ENCODE measurements around the gene DTNBP1.

The DTNBP1 gene

DNA sequence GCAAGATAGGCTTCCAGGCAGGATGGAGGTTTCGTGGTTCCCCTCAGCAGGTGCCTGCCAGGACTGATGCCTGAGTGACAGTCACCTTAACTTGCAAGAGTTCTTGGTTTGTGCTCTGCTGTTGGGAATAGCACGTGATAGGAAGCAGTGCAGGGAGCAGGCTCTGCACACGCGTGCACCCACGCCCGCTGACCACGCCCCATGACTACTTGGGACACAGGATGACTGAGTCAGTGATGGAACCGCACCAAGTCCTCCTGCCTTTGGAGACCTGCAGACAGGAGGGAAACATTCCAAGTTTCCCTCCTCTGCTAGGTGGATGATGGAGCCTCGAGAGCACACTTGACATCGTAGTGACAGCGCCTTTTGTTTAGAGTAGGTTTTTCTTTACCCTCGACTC lies 164.2 kb downstream of the DTNBP1 start:
- DNase-seq, result no peak

DNA sequence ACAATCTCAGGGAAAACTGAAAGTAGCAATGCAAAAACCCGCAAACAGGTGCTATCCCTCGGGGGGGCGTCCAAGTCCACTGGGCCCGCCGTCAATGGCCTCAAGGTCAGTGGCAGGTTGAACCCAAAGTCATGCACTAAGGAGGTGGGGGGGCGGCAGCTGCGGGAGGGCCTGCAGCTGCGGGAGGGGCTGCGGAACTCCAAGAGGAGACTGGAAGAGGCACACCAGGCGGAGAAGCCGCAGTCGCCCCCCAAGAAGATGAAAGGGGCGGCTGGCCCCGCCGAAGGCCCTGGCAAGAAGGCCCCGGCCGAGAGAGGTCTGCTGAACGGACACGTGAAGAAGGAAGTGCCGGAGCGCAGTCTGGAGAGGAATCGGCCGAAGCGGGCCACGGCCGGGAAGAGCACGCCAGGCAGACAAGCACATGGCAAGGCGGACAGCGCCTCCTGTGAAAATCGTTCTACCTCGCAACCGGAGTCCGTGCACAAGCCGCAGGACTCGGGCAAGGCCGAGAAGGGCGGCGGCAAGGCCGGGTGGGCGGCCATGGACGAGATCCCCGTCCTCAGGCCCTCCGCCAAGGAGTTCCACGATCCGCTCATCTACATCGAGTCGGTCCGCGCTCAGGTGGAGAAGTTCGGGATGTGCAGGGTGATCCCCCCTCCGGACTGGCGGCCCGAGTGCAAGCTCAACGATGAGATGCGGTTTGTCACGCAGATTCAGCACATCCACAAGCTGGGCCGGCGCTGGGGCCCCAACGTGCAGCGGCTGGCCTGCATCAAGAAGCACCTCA lies 166.3 kb downstream of the DTNBP1 start:
- DNase-seq, result peak; percentile 34

DNA sequence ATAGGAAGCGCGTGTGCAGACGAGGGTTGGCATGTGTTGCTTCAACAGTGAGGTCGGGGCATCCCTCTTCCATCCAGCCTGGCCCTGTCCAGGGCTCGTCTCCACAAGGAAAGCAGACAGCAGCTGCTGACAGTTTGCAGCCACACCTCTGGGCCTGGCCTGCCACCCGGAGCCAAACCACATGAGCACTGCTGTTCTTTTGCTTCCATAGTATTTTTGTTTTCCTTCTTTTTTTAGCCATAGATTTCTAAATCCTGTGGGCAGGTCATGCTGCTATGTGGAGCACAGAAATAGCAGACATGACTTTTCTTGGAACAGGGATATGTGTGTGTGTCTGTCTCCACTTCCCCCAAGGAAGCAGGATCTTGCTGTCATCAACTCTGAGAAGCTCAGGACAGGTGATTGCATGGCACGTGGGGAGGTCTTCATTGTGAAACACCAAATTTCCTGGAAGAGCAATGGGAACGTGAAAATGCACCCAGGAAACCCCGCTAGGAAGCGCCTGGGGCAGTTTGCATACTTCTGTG lies 167.4 kb downstream of the DTNBP1 start:
- peak; percentile 26 for DNase-seq

DNA sequence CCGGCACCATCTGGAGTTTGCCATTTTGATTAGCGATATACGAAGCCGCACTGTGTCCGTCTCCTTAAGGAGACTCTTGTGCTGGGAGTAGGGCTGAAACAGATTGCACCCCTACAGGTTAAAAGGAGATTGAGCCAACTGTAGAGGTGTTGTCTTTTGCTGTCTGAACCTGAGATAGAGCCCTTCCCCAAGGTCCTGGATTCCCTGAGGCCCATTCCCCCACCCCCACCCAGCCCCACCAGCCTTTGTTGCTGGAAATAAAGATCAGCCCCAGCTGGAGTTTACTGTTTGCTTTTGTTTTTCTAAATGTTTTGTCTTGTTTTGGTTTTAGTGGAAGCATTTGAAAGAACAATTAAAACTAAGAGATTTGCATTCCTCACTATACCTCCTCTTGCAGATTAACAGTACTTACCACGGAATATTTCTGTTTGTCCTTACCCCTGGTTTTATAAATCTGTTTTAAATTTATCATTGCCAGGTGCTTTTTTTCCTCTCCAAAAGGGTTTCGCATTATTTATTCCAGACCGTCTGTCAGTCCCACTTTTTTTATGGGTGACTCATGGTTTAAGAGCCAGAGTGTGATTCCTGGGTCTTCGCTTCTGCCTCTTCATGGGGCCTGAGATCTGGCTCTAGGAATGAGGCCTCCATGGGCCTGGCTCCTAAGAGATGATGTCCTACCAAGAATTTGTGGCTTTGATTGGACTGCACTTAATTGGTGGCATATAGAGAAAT lies 169.2 kb downstream of the DTNBP1 start:
- DNase-seq, result no peak

DNA sequence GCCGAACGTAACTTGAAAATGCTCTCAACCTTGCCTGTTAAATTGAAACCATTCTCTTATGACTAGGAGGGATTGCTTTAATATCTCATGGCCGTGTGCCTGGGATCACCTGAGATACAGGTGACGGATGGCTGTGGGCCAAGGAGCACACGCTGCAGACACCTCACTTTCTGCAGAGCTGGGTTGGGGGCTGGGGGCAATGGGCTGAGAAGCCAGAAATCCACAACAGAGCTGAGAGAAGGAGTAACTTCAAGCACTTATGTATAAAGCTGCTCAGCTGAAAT lies 170.9 kb downstream of the DTNBP1 start:
- no peak for DNase-seq

DNA sequence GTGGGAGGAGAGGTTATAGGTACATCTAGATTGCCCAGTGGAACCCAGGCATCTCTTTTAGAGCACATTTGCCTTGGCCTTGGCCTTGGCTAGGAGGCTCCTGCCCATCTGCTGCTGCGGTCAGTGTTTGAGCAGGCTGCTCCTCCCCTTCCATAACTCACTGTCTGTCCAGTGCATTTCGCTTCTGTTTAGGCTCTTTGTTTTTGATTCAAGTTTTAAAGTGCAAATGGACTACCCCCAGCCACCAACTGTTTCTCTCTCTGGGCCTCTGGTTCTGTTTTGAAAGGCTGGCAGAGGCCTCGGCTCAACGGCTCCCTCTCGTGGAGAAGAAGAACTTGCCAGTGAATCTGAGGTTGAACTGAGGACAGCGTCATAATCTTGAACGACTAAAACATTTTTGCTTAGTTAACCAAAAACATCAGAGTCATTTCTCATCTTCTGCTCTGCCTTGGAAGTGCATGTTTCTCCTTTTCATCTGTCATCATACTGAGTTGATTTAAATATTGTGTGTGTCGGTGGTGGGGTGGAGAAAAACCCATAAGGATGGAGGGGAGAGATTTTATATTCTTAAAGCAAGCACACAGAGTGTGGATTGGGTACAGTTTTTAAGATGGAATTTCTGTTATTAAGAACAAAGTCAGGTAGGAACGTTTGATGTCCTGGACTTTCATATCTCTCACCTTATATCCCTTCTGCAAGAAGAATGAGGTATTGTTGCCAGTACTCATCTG lies 171.4 kb downstream of the DTNBP1 start:
- peak; percentile 77 for DNase-seq

DNA sequence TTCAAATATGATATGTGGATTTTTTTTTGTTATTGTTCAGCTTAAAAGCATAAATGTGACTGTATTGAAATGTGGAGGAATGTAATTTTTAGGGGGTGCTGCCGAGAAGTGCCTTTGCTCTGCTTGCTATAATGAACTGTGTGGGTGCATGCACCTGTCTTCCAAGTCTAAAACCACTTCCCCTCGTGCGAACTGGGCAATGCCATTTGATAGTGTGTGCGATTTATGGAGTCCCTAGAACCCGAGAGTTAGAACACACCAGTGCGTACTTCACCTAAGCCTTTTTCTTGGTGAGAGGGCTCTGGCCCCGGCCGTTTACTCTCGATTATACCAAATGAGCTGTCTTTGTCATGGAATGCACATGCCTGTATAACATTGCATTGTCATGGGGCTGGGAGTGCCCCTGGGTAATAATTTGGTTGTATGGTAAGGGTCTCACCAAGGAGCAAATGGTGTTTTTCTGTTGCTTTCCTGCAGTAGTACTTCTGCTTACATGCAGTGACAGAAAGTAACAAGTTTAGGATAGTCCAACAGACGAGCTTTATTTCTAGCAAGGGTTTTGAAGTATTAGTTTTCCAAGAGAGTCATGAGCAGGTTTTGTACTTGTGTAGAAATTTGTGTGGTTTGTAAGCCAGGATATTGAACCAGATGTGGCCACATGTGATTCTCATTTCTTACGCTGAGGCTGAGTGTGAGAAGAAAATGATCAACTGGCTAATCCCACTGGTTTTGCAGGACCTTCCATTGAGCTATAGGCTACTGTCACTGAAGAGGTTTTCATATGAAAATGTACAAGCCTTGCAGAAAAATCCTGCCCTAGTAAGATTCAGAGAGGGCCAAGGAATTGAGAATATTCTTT lies 172.4 kb downstream of the DTNBP1 start:
- DNase-seq, result no peak

DNA sequence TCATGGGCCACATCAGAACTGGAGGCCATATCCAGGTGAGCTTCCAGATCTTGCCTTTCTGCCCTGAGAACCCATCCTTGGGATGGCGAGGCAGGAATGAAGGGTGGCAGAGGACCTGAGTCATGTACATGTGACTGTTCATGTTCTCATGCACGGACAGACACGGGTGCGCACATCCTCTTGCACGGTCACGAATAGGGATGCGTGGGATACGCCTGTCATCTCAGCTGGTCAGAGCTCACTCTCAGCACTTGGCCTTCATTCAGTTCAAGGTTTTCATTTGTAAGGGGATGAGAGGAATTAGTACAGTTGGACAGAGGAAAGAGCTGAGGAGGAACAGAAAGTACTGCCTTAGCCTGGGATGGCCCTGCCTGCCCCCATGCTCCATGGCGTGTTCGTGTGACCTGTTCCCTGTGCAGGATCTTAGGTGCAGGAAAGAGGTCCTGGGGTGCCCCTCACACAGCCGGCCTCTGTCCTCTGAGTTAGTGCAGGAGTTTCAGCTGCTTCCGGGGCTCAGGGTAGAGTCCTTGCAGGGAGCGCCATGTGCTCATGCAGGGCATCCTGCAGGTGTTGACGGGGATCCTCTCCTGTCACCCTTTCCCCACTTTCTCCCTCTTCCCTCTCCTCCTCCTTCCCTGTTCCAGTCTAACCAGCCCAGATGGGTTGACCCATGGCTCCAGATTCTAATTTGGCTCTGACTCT lies 173.4 kb downstream of the DTNBP1 start:
- DNase-seq, result no peak

DNA sequence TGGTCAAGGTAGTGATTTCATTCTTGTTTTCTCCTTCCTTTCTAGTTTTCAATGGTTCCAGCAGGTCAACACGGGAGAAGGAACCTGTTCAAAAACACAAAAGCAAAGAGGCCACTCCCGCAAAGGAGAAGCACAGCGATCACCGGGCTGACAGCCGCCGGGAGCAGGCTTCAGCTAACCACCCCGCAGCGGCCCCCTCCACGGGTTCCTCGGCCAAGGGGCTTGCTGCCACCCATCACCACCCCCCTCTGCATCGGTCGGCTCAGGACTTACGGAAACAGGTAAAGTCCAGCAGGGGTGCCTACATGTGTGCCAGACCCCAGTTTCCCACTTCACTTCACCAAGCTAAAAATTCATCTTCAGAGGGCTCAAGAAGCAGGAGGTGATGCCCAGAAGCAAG lies 175.6 kb downstream of the DTNBP1 start:
- DNase-seq, result no peak

DNA sequence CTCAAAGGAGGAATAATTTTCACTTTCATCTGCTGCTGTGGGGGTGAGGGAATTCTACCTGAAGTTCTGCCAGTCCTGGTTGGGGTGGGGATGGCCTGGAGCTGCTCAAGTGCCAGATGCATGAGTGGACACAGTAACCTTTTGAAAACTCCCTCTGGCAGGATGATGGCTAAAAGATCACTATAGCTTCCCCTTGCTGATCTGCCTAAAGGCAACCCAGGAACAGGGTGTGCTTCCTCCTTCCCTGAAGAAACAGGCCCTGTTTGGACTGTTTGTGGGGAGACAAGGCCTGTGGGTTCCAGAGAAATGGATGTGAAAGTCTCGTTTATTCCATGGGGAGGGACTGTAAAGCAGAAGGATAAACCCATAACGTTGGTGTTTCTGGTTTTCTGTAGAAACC lies 176.9 kb downstream of the DTNBP1 start:
- DNase-seq, result no peak

DNA sequence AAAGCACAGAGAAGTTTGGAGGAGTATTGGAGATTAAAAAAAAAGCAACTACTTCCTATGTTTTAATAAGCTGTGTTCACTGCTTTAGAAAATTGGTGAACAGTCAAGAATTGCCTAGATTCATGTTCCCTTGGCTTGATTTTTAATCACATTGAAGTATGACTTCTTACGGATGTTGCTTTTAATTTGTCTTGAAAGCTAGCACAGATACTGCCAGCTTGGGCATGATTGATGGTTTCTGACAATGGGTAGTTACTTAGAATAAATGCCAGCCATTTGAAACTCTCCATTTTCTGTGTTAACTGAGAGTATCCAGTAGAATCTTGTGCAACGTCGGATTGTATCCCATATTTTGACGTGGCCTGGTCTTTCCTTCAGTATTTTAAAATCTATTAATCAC lies 178.0 kb downstream of the DTNBP1 start:
- no peak for DNase-seq

DNA sequence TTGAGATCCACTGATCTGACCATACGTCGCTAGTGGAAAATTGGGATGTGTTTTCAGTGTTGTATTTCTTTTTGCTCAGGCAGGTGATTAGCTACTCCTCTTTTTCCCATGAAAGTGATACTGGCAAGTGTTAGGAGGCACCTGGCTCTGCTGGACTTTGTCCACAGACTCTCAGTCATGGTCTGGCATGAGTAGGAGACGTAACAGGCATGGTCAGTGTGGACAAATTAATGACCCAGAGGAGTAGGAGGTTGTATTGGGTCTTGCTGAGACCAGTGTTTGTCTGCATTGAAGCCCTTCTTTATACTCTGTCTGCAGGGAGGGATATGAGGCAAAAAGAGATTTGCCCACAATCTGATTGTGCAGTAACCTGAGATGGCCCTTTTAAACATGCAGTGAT lies 178.7 kb downstream of the DTNBP1 start:
- DNase-seq, result no peak

DNA sequence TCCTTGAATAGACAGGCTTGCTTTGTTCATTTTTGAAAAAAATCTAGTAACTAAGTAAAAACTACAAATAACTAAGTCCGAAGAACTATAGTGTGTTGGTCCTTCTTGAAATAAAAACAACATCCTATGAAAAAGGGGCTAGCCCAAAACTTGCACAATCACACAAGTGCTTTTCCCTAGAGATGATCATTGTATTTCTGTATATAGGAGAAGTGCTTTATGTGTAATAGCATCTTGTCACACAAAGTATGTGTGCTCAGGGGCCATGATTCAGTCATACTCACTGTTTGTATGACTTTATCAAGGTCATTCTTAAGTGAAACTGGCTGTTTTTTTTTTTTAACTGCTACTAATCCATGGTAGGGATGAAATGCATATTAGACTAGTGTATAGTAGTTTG lies 179.8 kb downstream of the DTNBP1 start:
- DNase-seq, result no peak

DNA sequence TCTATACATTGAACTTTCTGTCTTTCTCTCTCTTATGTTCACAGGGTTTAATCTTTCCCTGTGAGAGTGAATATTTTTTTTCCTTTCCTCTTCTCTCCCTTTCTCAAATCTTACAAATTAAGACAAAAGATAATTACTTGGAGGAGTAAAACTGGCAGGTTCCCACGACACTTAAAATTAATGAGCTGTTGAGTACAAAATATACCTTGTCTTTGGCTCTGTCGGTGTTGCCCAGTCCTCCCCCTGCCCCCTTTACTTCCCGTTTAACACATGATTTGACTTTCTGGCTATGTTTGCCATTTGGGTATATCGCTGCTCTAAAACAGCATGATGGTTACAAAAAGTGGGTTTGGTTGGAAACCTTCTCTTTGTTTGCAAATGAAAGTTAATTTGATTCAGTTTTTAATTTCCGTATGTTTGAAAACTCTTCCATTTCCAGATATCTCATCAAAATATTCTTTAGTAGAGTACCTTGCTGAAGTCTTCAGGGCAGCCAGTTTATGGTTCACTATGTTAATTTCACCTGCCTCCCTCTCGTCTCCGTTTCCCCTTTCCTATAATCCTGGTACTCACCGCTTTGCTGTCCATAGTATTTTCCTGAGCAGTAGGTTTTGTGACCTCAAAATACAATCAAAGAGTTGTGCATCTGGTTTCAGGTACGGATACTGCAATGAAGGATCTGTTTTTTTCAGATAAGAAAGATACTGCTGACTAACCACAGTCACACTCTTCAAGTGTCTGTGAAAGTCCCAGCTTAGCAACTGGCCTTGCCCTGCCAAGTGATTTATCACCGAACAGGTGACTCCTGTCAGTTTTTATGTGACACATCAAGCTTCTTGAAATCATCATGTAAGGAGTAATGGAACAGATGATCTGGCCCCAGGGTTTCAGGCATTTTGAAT lies 181.2 kb downstream of the DTNBP1 start:
- DNase-seq, result no peak

DNA sequence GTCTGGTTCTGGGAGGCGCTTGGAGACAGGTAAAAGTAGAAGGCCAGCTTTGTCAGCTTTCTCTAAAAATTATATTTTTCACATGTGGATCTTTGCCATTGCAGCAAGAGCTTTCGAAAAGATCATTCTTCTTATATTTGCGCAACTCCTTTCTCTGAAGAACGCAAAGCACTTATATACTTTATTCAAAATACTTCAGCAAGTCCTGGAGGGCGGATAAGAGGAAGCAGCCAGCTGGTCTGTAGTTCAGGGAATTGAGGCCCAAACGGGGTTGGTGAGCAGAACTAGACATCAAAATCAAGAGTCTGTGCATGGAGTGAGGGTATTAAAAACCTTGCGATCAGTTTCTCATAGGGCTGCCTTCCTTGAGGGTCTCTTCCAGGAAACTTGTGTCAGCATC lies 182.3 kb downstream of the DTNBP1 start:
- no peak for DNase-seq

DNA sequence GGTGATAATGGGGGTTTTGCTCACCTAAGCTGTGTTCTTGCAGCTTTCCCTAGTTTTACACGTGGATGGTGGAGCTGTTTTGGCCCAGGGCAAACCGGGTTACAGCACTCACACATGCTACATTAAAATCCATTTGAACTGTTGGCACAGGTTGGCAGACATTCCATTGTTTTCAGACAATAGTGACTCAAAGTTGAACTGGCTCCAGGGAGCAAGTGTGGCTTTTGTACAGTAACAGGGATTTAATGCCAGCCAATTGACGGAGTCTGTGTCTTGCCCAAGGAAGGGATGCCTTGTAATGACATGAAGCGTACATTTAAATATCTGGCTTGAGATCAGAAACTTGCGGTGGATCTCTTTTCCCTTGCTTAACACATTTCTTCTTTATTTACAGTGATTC lies 183.1 kb downstream of the DTNBP1 start:
- DNase-seq, result no peak

DNA sequence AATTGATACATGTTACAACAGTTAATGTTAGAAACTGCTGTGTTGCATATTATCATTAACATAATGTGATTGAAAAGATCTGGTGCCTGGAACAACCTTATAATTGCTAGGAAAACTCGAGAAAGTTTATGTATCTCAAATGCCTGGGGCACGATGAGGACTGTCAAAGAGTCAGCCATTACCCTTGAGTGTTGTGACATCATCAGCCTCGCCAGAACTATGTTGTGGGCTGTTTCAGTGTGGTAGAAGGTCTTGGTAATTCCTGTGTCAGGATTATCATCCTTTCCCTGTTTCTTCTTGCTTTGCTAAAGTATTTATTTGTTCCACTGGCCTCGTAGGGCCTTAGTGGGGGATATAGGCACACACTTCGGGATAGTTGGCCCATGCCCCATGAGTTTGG lies 185.1 kb downstream of the DTNBP1 start:
- DNase-seq, result no peak

DNA sequence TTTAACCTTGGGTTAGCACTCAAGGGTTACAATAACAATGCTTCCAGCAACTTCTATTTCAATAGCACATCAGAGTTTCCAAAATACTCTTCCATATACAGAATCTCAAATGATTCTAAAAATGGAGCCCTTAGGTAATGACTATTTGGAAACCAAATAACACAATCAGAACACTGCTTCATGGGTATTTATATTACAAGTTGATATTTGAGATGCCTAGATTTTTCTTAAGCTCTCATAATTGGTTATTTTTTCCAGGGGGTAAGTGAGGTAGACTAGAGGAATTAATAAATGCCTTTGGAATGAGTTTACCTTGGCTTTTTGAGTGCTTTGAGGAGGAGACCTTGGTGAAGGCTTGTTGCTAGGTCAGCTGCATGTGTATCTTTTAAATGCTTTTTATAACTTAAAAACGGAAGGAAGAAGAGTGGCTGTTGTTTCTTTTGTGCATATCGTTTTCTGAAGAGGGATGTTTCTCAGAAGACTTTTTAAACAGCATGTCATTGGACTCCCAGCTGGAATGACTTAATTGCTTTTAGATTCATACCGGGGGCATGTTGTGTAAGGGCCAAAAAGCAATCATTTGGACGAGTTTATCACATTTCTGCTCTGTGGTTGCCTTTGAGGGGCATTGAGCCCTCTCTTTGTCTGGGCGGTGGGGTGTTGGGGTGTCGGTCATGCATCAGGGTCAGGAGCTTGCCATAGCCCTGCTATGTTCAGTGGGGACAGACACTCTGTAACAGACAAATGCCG lies 186.0 kb downstream of the DTNBP1 start:
- no peak for DNase-seq

DNA sequence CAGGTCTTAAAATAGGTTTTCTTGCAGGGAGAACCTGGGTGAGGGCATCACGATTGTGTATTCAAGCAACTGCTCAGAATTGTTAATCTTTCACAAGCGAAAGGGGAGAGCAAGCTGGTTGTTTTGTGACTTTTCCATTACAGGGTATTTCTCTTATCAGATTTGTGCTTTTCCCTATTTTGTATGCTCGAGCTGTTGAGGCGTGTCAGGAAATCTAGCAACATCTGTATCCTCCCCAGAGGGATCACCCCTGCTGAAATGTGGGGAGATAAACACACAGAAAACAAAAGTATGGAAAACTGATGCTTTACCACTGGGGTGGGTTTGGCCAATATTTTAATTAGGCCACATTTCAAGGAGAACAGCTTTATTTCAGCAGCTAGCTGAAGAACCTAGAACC lies 187.0 kb downstream of the DTNBP1 start:
- DNase-seq, result no peak

DNA sequence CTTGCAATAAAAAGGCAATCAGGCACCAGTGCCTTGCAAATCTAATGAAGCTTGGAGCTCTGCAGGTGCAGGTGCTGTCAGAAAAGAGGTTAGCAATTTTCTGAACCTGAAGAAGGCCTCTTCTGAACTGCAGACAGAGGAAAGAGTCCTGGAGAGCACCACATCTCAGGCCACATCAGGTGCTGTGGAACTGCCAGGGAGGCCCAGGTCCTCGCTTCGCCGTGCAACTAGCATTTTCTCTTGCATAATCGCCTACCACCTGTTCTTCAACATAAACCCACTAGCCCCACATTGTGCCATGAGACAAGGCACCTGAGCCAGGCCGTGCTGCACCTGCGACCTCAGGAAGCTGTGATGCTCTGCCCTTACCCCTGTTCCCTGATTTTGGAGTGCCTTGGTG lies 187.6 kb downstream of the DTNBP1 start:
- no peak for DNase-seq
